Activated effector memory CD4-positive, alpha-beta T cell treated with anti-CD3 and anti-CD28 coated beads, Interleukin-2, amount 50 U/mL, for 16 hours (primary cell): ENCODE measurements around the gene SLC10A1.
"Not testable (repeated sequence)": the region's sequence is repeated elsewhere in the genome, so short reads cannot be mapped to it uniquely, and the experiment has no call there.

Experiments used
- DNase-seq: peaks from one replicate; pipeline ENCODE4 v3.0.0-alpha.2; 2020

Gene SLC10A1

DNA sequence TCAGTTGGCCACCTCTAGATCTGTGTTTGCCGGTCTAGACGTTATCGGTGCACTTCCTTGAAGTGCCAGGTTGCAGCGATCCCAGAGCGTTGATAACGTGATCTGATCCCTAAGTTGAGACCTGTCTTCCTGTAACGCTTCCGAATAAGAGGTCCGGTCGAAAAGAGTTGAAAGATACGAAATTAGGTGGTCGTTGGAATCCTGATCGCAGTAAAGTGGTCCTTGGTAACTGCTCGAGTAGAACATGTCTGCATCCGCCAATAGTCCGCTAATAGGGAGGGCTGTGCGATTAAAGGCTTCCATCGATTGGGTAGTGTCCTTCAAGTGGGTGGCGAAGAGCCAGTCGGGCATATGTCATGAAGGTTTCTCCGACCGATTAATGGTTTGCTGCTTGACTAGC lies 27.4 kb downstream of the SLC10A1 start:
- DNase-seq = no peak

DNA sequence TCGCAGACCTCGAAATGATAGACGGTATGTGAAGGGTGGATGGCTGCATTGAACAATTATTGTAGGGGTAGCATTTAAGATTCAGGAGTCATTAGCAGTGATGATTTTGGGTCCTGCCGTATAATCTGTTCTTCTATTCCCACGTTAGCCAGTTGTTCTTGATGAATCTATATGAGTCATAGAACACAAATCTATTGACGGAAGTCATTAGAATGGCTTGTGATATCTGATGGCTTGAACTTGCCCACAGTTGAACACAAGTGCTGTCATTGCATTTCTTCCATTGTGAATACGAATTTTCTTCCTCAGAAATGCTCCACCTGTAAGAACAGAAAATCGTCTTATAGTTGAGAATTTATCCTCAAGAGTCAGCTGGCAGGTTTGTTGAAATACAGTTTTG lies 28.2 kb downstream of the SLC10A1 start:
- DNase-seq = no peak

DNA sequence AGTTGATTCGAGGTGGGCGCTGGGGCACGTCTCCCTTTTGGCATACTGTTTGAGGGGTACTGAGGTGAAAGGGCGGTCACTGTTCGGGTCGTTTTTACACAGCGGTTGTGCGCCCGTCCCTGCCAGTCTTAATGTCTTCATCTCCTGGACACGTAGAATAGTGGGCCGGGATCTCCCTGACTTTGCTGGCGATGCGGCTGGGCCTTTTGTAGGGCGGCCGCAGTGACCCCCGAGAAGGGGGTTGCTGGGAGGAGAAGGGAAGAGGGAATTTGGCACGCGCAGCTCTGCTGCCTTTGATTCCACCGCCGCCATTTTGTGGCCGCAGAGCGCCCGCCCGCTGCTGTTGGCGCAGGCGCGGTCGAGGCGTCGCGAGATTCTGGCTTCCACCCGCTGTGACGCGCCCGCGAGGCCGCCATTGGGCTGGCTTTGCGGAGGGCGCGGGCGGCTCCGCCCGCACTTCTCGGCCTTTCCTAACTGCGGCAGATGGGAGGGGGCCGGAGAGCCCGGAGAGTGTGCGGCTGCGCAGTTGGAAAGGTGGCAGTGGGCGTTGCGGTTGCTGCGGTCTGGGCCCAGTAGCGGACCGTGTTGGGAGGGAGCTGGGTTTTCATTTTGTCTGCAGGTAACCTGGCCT lies 29.6 kb downstream of the SLC10A1 start:
- DNase-seq = peak; percentile 96

DNA sequence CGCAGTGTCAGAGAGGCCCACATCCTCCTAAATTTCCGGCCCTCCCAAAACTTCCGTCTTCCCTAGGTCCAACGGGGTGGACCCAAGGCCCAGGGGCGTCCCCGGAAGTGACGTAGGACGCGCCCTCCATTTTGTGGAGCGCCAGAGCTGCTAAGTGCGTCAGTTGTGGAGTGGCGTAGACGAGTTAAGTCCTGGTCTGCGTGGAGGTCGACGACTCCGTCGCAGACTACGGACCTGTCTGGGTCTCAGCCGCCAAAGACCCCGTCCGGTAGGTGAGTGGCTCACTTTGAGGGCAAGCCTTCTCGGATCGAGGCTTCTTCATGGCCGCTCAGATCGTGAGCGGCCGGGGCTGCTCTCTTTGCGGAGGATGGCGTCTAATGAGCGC lies 30.1 kb downstream of the SLC10A1 start, which contains the start of gene SRSF5:
Gene SRSF5 (plus strand): TSS at position 159 of the 385 bp plus-strand sequence. CDS start 1,015 bp downstream, outside the sequence.
- DNase-seq = peak; percentile 98

DNA sequence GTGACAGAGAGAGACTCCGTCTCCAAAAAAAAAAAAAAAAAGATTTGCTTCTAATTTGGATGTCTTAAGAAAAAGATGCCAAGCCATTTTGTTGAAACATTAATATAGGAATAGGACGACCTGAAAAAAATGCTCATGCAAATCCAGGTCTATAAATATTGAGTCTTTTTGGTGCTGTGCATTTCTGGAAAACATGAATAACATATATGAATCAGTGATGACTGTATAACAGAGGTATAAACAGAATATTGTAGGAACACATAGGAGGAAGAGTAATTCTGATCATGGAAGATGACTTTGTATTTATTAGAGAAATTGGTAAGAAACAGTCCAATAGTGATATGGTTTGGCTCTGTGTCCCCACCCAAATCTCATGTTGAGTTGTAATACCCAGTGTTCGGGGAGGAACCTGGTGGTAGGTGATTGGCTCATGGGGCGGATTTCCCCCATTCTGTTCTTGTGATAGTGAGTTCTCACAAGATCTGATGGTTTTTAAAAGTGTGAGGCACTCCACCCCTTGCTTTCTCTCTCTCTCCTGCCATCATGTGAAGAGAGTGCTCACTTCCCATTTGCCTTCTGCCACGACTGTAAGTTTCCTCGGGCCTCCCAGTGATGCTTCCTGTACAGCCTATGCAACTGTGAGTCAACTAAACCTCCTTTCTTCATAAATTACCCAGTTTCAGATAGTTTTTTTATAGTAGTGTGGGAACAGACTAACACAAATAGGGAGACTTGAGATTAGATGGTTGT lies 33.1 kb downstream of the SLC10A1 start:
- DNase-seq = no peak

DNA sequence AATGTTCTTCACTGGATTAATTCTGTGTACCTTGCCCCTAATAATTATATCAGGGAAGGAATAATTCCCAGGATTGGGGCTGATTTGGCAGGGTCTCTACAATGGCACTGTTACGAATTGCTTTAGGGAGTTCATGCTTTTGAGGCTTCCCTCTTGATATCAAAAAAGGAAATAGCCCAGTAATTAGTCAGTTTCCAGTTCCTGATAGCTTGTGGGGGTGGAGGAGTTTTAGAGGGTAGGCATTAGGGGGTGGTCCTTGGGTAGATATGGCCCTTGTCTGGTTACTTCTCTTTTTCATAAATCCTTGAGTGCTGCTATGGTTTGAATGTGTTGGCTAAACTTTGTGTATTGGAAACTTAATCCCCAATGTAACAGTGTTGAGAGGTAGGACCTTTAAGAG lies 36.2 kb downstream of the SLC10A1 start:
- no peak for DNase-seq

DNA sequence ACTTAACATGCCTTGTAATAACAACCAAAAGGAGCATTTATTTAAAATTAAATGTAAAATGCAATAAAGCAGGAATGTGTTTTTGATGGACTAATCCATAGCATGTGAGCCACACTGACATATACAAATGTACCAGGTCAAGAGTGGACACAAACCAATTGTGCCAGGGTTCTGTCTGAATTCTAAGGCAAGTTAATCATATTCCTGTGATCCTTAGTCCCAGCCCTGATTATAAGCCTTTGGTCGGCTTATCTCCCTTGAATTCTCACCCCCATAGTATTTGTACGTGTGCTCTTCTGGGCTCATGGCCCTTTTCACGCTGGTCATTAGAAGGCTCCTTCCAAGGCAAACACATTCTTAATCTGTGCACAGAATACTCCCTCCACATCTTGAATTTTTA lies 40.7 kb downstream of the SLC10A1 start:
- DNase-seq = no peak

DNA sequence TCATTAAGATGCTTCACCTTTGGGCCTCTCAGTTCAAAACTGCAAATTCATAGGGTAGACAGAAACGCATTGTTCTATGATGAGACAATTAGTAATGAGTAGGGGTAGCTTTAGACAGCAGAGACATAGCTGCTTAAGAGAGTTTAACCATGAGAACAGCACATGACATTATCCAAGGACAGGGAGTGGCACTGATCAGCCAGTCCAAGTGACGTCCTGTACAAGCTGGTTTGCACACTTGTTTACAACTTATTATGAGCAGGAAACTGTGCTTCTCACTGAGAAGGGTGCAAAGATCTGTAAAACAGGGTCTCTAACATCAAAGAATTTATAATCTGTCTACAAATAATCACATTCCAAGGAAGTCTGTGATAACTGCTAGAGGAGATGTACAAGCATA lies 41.3 kb downstream of the SLC10A1 start:
- no peak for DNase-seq

DNA sequence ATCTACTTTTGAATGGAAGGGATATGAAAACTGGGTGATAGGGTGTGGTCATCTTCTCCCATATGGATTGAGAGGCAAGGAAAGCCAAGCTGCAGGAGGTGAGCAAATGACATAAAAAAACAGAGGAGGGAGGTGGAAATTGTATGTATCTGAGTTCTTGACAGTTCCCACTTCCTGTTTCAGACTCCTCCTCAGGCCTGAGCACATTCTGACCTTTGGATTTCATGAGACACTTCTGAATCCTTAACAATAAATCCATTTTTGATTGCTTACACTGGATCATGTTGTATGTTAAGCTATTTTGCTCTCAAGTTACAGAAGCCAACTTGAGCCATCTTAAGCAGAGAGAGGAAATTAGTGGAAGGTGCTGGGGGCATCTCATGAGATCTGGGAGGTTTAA lies 41.7 kb downstream of the SLC10A1 start:
- DNase-seq = no peak

DNA sequence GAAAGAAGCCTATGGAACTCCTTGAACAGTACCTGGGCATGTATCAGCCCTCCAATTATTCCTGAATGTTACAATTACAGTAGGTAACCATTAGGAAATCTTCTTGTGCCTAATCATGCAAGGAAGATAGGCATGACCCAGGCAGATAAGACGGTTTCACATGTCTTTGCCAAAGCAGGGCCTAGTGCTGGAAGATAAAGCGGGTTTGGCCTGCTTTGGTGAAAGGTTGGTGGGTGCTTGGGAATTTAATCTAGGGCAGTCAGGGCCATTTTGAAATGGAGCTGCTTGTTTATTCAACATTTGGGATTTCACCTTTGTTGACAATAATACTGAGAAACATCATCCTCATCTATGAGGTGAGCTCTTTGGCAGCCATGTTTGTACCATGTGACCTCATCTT lies 42.6 kb downstream of the SLC10A1 start:
- DNase-seq = no peak

DNA sequence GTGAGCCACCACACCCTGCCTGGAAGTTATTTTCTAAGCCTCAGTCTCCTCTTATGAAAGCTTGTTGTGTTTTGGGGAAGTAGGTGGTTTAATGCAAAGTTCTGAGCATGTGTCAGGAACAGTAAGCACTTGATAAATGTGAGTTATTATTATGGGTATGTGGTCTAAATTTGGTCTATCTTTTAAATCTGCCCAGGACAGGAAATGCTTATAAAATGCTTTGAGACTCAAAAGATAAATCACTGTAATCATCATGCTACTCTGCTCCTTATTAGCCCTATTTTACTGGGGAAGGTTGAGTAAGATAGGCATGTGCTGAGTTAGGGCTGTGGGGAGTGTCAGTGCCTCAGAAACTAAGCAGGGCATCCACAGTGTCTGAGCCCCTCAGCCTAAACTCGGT lies 43.2 kb downstream of the SLC10A1 start:
- no peak for DNase-seq

DNA sequence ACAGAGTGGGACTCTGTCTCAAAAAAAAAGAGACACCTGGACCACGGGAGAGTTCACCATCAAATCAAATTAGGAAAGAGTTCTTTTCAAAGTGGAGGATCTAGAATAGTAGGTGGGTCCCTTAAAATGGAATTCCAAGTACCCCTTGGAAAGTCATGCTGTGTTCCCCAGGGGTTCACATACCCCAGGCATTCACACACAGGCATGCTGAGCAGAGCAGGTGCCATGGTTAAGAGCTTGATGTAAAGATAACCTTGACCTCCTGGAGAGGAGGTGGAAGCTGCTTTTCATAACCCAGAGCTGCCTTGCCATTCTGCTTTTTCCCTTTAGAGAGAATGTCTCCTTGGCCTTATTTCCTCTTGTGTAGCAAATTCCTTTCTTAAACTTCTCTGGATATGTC lies 44.3 kb downstream of the SLC10A1 start:
- no peak for DNase-seq

DNA sequence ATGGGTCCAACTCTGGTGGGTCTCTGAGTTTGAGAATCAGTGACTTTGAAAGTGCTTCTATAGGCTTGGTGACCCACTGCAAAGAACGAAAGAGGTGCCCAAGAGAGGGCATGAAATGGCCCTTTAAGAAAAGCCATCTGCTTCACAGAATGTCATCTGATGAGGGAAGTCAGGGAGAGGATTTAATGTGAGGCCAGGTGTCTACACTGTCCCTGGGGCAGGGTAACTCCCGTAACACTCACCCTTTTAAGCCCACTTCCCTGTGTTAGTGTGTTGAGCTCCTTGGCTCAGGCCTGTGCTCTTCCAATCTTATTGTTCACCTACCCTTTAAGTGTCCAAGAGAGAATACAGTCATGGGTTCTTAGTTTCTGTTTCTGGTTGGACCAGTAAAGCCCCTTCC lies 46.5 kb downstream of the SLC10A1 start:
- no peak for DNase-seq

DNA sequence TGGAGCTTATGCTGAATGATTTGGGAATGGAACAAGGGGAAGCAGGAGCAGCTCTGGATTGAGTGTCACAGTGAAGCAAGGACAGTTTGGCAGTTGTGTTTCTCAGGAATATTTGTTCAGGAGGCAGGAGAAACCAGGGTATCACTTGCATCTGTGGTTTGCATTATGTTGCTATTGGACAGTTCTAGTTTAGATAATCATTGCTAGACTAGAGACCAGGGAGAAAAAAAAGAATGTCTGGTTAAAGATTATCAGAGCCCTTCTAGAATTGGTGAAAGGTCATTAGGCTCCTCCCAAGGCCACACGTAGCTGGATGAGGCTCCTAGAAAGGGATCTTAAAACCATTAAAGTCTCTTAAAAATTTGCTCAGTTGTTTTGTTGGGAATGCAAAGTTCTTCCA lies 47.1 kb downstream of the SLC10A1 start:
- no peak for DNase-seq

DNA sequence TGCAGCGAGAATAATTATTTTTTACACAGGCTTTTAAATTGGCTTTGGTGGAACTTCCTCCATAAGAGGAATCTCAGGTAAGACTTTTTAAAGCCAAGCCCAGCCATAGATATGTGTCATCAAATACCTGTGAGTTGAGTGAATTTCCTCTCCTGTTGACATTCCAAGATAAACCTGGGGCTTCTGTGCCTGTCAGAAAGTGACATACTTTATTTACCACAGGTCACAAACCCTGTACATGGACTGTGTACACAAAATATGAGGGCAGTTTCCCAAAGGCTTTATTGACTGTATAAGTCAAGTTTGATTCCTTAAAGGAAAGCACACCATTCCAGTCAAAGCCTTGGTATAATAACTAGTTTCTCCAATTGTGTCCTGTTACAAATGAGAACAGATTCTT lies 56.0 kb downstream of the SLC10A1 start:
- no peak for DNase-seq

DNA sequence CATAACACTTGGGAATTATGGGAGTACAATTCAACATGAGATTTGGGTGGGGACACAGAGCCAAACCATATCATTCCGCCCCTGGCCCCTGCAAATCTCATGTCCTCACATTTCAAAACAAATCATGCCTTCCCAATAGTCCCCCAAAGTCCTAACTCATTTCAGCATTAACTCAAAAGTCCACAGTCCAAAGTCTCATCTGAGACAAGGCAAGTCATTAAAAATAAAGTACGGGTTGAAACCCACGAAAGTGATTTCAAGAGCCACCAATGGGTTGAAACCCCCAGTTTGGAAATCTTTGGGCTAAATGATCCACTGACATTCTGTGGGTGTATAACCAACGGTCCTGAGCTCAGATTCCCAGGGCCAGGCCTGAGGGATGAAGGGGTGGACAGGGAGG lies 60.6 kb downstream of the SLC10A1 start:
- DNase-seq = not testable (repeated sequence)

DNA sequence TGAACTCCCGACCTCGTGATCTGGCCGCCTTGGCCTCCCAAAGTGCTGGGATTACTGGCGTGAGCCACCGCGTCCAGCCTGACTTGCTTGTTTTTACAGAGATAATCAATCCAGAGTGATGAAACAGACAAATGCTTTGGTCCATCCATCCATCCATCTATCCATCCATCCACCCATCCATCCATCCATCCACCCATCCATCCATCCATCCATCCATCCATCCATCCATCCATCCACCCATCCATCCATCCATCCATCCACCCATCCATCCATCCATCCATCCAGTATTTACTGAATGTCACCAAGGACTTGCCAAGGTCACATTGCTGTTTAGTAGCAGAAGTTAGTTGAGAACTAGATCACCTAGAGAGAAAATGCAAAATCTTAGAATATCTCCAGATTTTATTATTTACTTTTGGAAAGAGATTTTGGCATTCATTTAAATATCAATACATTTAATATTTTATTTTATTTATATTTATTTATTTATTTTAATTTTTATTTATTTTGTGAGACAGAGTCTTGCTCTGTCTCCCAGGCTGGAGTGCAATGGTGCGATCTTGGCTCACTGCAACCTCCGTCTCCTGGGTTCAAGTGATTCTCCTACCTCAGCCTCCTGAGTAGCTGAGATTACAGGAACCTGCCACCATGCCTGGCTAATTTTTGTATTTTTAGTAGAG lies 65.0 kb downstream of the SLC10A1 start:
- not testable (repeated sequence) for DNase-seq

DNA sequence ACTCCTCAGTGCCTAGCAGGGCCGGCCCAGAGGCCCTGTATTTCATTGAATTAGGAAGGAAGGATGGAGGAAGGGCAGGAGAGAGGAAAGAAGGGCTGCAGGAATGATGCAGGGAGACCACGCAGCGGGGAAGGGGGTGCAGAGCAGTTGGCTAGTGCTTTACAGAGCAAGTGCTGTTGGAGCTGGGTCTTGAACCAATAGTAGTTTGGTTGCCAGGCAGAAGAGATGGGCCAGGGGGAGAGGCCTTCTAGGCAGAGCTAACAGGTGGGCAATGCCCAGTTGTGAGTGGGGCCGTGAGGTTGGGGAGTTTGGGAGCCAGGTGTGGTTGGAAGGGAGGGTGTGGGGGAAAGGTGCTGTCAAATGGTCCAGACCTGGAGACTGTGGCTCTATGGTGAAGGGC lies 69.2 kb downstream of the SLC10A1 start:
- no peak for DNase-seq

DNA sequence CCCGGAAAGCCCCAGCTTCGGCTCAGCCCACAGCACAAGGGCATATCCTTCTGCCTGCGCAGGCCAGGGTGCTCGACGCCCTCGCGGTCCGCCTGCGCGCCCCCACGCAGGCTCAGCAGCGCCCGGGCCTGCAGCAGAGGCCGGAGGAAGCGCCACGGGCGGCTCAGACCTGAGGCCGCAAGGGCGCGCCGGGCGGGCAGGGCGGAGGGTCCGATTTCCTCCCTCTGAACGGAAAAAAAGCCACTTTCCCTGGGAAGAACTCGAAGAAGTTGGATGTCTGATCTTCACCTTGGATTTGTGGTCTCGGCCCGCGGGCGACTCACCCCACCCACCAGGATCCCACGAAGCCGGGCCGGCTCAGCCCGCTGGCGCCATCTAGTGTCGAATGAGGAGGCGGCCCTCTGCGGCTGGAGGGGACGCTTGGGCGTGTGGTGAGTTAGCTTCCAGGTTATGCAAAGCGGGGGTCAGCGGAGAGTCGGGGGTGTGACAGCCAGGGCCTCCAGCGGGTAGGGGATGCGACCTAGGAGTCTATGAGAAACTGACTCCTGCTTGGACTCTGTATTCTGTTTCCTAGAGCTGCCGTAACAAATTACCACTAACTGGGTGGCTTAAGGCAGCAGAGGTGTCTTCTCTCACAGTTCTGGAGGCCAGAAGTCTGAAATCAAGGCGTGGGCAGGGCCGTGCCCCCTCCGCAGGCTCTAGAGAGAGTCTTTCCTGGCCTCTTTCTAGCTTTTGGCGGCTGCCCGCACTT lies 70.1 kb downstream of the SLC10A1 start:
- peak; percentile 94 for DNase-seq
